ENCODE results near the gene SLC7A6OS.
"Not testable (repeated sequence)": the region's sequence is repeated elsewhere in the genome, so short reads cannot be mapped to it uniquely, and the experiment has no call there.

SLC7A6OS gene

GRCh38 chr16:68292425-68292824 lies 18.3 kb downstream of the SLC7A6OS start:
- H3K27me3 ChIP-seq (ENCODE audit: control insufficient read depth, insufficient read depth, low read length) = no peaks in the 10 kb centered on the region
- H3K9me3 ChIP-seq (ENCODE audit: control insufficient read depth, low read depth, low read length) = no peaks in the 10 kb centered on the region
- H3K36me3 ChIP-seq (ENCODE audit: control insufficient read depth, low read depth, low read length) = peaks cover 21% of the 10 kb centered on the region
- no peak overlapping the region for H3K9ac ChIP-seq (ENCODE audit: low read length)
- no peak overlapping the region for H3K4me3 ChIP-seq (ENCODE audit: low read length)
- H3K27ac ChIP-seq (ENCODE audit: low read length) = no peak overlapping the region
- no peaks in the 10 kb centered on the region for H3K4me1 ChIP-seq (ENCODE audit: control insufficient read depth, low read depth, low read length)

GRCh38 chr16:68291227-68291626 lies 19.5 kb downstream of the SLC7A6OS start:
- Histone ChIP-seq H3K9me3 (ENCODE audit: control insufficient read depth, low read depth, low read length) (no peaks in the 10 kb centered on the region), H3K36me3 (ENCODE audit: control insufficient read depth, low read depth, low read length) (peaks cover 25% of the 10 kb centered on the region), H3K27ac (ENCODE audit: low read length) (no peak overlapping the region), H3K9ac (ENCODE audit: low read length) (no peak overlapping the region), H3K4me3 (ENCODE audit: low read length) (no peak overlapping the region), H3K4me1 (ENCODE audit: control insufficient read depth, low read depth, low read length) (no peaks in the 10 kb centered on the region), H3K27me3 (ENCODE audit: control insufficient read depth, insufficient read depth, low read length) (no peaks in the 10 kb centered on the region)

DNA sequence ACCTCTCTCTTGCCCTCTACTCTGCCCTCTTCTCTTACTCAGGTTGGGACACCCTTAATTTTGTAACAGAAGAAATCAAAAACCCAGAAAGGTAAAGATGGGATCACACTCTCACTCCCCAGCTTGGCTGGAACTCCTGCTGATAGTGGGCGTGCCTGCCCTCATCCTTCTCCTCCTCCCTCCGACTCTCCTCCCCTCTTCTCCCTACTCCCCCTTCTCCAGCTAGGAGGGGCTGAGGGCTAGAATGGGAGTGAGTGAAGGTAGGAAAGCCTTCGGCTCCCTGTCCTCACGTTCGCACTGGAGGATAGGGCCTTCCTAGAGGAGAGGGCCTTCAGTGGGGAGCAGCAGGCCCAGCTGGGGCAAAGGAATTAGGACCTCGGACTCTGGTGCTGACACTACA lies 20.3 kb downstream of the SLC7A6OS start:
- H3K27me3 ChIP-seq (ENCODE audit: control insufficient read depth, insufficient read depth, low read length) = no peaks in the 10 kb centered on the region
- no peaks in the 10 kb centered on the region for H3K9me3 ChIP-seq (ENCODE audit: control insufficient read depth, low read depth, low read length)
- H3K9ac ChIP-seq (ENCODE audit: low read length) = no peak overlapping the region
- H3K36me3 ChIP-seq (ENCODE audit: control insufficient read depth, low read depth, low read length) = peaks cover 25% of the 10 kb centered on the region
- H3K4me1 ChIP-seq (ENCODE audit: control insufficient read depth, low read depth, low read length) = no peaks in the 10 kb centered on the region
- no peak overlapping the region for H3K4me3 ChIP-seq (ENCODE audit: low read length)
- H3K27ac ChIP-seq (ENCODE audit: low read length) = no peak overlapping the region

DNA sequence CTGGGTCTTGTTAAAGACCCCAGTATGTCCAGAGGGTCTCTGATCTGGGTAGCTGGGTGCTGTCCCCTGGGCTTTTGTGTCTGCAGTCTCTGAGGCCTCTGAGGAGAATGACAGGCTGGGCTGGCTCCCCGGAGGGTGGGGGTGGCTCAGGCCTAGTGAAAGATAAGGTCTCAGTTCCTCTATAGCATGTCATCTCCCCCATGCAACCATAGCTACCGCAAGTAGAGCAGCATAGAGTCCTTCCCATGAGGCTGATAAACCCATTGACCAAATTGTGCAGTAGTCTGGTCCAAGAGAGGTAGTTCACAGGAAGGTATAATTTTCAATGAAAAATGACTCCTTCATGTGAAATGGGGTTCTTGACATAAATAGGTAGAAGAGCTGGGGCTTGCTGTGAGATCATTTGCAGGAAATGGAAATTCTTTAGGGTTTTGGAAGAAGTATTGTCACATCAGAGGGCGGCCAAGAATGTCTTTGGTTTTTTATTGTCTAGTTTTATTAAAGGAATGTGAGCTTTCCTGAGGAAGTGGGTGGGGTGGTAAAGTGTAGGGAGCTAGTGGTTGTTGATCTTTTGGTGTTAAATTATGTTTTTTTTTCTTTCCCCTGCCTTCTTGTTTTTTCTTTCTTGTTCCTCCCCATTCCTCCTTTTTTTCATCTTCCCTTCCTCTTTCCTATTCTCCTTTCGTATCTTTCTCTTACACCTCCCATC lies 21.0 kb downstream of the SLC7A6OS start:
- no peak overlapping the region for H3K9ac ChIP-seq (ENCODE audit: low read length)
- H3K27me3 ChIP-seq (ENCODE audit: control insufficient read depth, insufficient read depth, low read length) = no peaks in the 10 kb centered on the region
- H3K4me3 ChIP-seq (ENCODE audit: low read length) = no peak overlapping the region
- H3K4me1 ChIP-seq (ENCODE audit: control insufficient read depth, low read depth, low read length) = no peaks in the 10 kb centered on the region
- peaks cover 25% of the 10 kb centered on the region for H3K36me3 ChIP-seq (ENCODE audit: control insufficient read depth, low read depth, low read length)
- H3K27ac ChIP-seq (ENCODE audit: low read length) = no peak overlapping the region
- H3K9me3 ChIP-seq (ENCODE audit: control insufficient read depth, low read depth, low read length) = no peaks in the 10 kb centered on the region

DNA sequence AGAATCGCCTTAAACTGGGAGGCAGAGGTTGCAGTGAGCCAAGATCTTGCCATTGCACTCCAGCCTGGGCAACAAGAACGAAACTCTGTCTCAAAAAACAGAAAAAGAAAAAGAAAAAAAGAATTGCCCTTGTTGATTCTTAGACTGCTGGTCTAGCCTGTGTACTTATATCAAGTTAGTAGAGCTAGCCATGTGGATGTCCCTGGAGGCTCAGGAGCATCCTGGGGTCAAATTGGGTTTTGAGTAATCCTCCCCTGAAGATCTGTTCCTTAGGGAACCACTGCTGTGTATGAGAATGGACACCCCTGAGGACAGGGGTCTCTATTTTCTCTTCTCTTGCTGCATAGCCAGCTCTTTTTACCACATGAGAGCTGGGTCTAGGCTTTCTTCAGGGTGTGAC lies 21.5 kb downstream of the SLC7A6OS start:
- H3K36me3 ChIP-seq (ENCODE audit: control insufficient read depth, low read depth, low read length) = peaks cover 25% of the 10 kb centered on the region
- no peak overlapping the region for H3K27ac ChIP-seq (ENCODE audit: low read length)
- no peak overlapping the region for H3K4me3 ChIP-seq (ENCODE audit: low read length)
- no peaks in the 10 kb centered on the region for H3K4me1 ChIP-seq (ENCODE audit: control insufficient read depth, low read depth, low read length)
- H3K27me3 ChIP-seq (ENCODE audit: control insufficient read depth, insufficient read depth, low read length) = no peaks in the 10 kb centered on the region
- no peaks in the 10 kb centered on the region for H3K9me3 ChIP-seq (ENCODE audit: control insufficient read depth, low read depth, low read length)
- no peak overlapping the region for H3K9ac ChIP-seq (ENCODE audit: low read length)

DNA sequence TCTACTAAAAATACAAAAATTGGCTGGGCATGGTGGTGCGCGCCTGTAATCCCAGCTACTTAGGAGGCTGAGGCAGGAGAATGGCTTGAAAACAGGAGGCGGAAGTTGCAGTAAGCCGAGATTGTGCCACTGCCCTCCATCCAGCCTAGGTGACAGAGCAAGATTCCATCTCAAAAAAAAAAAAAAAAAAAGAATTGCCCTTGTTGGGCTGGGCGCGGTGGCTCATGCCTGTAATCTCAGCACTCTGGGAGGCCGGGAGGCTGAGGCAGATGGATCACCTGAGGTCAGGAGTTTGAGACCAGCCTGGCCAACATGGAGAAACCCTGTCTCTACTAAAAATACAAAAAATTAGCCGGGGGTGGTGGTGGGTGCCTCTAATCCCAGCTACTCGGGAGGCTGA lies 21.9 kb downstream of the SLC7A6OS start:
- not testable (repeated sequence) for H3K9me3 ChIP-seq (ENCODE audit: control insufficient read depth, low read depth, low read length); H3K9ac ChIP-seq (ENCODE audit: low read length); H3K27me3 ChIP-seq (ENCODE audit: control insufficient read depth, insufficient read depth, low read length); H3K4me3 ChIP-seq (ENCODE audit: low read length); H3K27ac ChIP-seq (ENCODE audit: low read length); H3K4me1 ChIP-seq (ENCODE audit: control insufficient read depth, low read depth, low read length)
- peaks cover 25% of the 10 kb centered on the region for H3K36me3 ChIP-seq (ENCODE audit: control insufficient read depth, low read depth, low read length)

DNA sequence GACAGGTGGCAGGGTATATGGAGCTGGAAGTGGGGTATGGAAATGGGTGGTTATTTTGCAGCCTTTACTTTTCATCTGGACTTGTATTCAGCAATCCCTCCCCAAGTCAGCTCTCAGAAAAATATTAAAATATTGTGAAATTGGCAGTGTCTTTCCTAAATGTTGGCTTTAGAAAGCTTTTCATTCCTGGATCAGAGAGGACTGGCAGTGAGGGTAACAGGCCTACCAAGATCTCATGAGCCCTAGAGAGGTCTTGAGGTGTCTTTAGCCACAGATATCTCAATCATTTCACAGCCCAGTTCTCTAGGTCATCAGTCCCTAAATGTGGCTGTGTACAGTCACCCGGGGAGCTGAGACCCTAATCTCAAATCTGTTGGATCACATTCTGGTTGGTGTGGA lies 22.5 kb downstream of the SLC7A6OS start:
- Histone ChIP-seq H3K36me3 (ENCODE audit: control insufficient read depth, low read depth, low read length) (peaks cover 21% of the 10 kb centered on the region), H3K27me3 (ENCODE audit: control insufficient read depth, insufficient read depth, low read length) (no peaks in the 10 kb centered on the region), H3K9me3 (ENCODE audit: control insufficient read depth, low read depth, low read length) (no peaks in the 10 kb centered on the region), H3K4me1 (ENCODE audit: control insufficient read depth, low read depth, low read length) (no peaks in the 10 kb centered on the region), H3K27ac (ENCODE audit: low read length) (no peak overlapping the region), H3K9ac (ENCODE audit: low read length) (no peak overlapping the region), H3K4me3 (ENCODE audit: low read length) (no peak overlapping the region)

DNA sequence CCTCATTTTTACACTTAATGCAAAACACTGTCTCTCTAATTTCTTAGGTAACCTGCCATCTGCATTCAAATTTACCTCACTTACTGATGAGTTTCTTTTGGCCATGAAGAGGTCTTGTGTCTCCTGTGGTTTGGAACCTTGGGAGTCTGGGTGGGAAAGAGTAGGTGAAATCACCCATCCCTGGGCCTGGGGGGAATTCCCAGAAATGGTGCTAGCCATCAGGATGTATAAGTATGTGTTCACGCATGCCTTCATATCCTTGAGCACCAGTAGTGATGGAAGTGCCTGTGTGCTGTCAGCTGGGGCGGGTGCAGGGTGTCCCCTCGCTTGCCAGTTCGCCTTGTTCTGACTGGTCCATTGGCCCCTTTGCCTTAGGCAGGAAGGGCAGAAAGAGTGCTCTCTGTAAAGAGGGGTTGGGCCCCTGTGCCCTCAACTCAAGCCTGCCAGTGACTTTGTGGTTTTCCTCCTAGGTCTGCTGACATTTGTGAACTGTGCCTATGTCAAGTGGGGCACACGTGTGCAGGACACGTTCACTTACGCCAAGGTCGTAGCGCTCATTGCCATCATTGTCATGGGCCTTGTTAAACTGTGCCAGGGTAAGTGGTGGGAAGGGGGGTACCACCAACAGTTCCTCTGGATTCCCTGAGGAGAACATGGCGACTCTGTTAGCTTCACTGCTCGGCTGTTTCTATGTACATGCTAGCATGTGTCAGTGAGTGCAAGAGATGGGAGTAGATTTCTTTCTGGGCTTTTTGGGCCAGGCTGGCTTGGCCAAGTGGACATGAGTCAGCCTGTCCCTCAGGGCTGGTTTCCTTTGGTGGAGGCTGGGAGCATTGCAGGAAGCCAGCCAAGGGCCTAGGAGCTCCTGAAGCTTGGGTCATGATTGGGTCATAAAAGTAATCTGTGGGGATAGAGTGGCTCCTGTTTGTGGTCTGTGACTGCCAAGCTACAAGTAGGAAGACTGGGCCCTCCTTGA lies 23.2 kb downstream of the SLC7A6OS start:
- H3K36me3 ChIP-seq (ENCODE audit: control insufficient read depth, low read depth, low read length) = peaks cover 18% of the 10 kb centered on the region
- no peak overlapping the region for H3K9ac ChIP-seq (ENCODE audit: low read length)
- H3K27me3 ChIP-seq (ENCODE audit: control insufficient read depth, insufficient read depth, low read length) = no peaks in the 10 kb centered on the region
- no peak overlapping the region for H3K4me3 ChIP-seq (ENCODE audit: low read length)
- H3K4me1 ChIP-seq (ENCODE audit: control insufficient read depth, low read depth, low read length) = no peaks in the 10 kb centered on the region
- no peaks in the 10 kb centered on the region for H3K9me3 ChIP-seq (ENCODE audit: control insufficient read depth, low read depth, low read length)
- no peak overlapping the region for H3K27ac ChIP-seq (ENCODE audit: low read length)

DNA sequence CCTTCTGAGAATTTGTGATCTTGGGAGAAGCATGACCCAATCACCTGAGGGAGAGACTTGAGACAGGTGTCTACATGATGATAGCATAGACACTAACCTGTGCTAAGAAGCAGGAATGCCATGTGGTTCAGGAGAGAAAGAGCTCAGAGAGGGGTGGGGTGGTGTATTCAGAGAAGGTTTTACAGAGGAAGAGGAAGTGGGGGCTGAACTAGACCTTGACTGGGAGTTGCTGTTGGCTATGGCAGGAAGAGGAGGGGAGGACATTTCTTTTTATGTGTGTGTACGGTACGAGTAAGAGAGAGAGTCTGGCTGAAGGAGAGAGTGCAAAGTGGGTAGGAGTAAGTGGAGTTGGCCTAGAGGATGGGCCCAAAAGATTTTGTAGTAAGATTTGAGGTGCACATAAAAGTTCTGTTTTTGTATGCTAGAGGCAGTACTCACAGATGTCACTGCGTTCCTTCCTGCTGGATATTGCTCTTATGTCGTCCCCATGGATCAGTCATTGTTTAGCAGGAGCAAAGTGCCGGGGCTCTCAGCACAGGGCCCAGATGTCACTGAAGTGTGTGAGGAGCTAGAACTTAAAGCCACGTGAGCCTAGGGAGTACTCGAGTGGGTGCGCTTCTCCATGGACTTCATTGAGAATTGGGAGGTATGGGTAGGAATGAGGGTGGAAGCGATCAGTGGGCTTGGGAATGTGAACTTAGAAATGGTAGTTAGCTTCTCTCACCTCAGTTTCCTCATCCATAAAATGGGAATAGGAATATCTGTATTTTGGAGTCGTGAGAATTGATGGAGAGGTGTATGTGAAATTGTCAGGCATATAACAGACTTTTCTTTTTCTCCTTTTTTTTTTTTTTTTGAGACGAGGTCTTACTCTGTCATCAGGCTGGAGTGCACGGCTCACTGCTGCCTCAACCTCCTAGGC lies 24.3 kb downstream of the SLC7A6OS start:
- H3K4me1 ChIP-seq (ENCODE audit: control insufficient read depth, low read depth, low read length) = no peaks in the 10 kb centered on the region
- H3K9ac ChIP-seq (ENCODE audit: low read length) = no peak overlapping the region
- no peak overlapping the region for H3K4me3 ChIP-seq (ENCODE audit: low read length)
- H3K9me3 ChIP-seq (ENCODE audit: control insufficient read depth, low read depth, low read length) = no peaks in the 10 kb centered on the region
- peaks cover 24% of the 10 kb centered on the region for H3K36me3 ChIP-seq (ENCODE audit: control insufficient read depth, low read depth, low read length)
- no peak overlapping the region for H3K27ac ChIP-seq (ENCODE audit: low read length)
- no peaks in the 10 kb centered on the region for H3K27me3 ChIP-seq (ENCODE audit: control insufficient read depth, insufficient read depth, low read length)

- Histone ChIP-seq H3K9ac (ENCODE audit: low read length) (no peak overlapping the region), H3K9me3 (ENCODE audit: control insufficient read depth, low read depth, low read length) (no peaks in the 10 kb centered on the region), H3K4me3 (ENCODE audit: low read length) (no peak overlapping the region), H3K27ac (ENCODE audit: low read length) (no peak overlapping the region), H3K36me3 (ENCODE audit: control insufficient read depth, low read depth, low read length) (peaks cover 21% of the 10 kb centered on the region), H3K4me1 (ENCODE audit: control insufficient read depth, low read depth, low read length) (no peaks in the 10 kb centered on the region), H3K27me3 (ENCODE audit: control insufficient read depth, insufficient read depth, low read length) (no peaks in the 10 kb centered on the region)
Observed at GRCh38 chr16:68285683-68286082, 25.1 kb downstream of the SLC7A6OS start.

GRCh38 chr16:68284847-68285246 lies 25.9 kb downstream of the SLC7A6OS start:
- Histone ChIP-seq H3K9me3 (ENCODE audit: control insufficient read depth, low read depth, low read length) (no peaks in the 10 kb centered on the region), H3K4me1 (ENCODE audit: control insufficient read depth, low read depth, low read length) (no peaks in the 10 kb centered on the region), H3K36me3 (ENCODE audit: control insufficient read depth, low read depth, low read length) (peaks cover 19% of the 10 kb centered on the region), H3K9ac (ENCODE audit: low read length) (no peak overlapping the region), H3K27ac (ENCODE audit: low read length) (no peak overlapping the region), H3K4me3 (ENCODE audit: low read length) (no peak overlapping the region), H3K27me3 (ENCODE audit: control insufficient read depth, insufficient read depth, low read length) (no peaks in the 10 kb centered on the region)

Data from iPS-18a (cell line).